Hindlimb muscle (tissue), 1 donor: ENCODE results near the gene DLL4. TPM values are rescaled to one million over a fixed set of nuclear protein-coding genes. Genes with fewer than 3 reads are reported as not detected.
A peak's percentile ranks its signal among the peaks of the same experiment; 100 is the strongest.
"Not testable (repeated sequence)": the region's sequence is repeated elsewhere in the genome, so short reads cannot be mapped to it uniquely, and the experiment has no call there.

Experiments
- DNase-seq: peaks from one replicate; pipeline ENCODE4 v3.0.0-alpha.2; 2013
- polyA plus RNA-seq: library from polyadenylated mRNA; unstranded; fragments of 120-200 nt; gene quantifications from one replicate; pipeline ENCODE4 v1.2.1, GENCODE V29; 2013; ENCODE audit not compliant: insufficient read length

Gene DLL4
- polyA plus RNA-seq, 1 donor, result 16.7 TPM

- DNase-seq, result no peak
Measured at GRCh38 chr15:40960925-40961324, 31.8 kb downstream of the DLL4 start.

GRCh38 chr15:40961740-40962139 lies 32.6 kb downstream of the DLL4 start:
- not testable (repeated sequence) for DNase-seq

GRCh38 chr15:40962317-40962716 lies 33.2 kb downstream of the DLL4 start:
- DNase-seq, result not testable (repeated sequence)

GRCh38 chr15:40963201-40963600 lies 34.1 kb downstream of the DLL4 start:
- DNase-seq, result no peak

- DNase-seq, result no peak
Measured at GRCh38 chr15:40964006-40964405, 34.9 kb downstream of the DLL4 start.

GRCh38 chr15:40964634-40965033 lies 35.5 kb downstream of the DLL4 start:
- no peak for DNase-seq

GRCh38 chr15:40968290-40969085 lies 39.3 kb downstream of the DLL4 start:
- DNase-seq, result no peak

- DNase-seq, result no peak
Measured at GRCh38 chr15:40969363-40969762, 40.2 kb downstream of the DLL4 start.

GRCh38 chr15:40974879-40975278 lies 45.7 kb downstream of the DLL4 start:
- no peak for DNase-seq

GRCh38 chr15:40976819-40977218 lies 47.7 kb downstream of the DLL4 start:
- no peak for DNase-seq

- no peak for DNase-seq
Measured at GRCh38 chr15:40978141-40978540, 49.0 kb downstream of the DLL4 start.

- DNase-seq, result no peak
Measured at GRCh38 chr15:40978562-40978961, 49.4 kb downstream of the DLL4 start.

GRCh38 chr15:40981186-40981585 lies 52.0 kb downstream of the DLL4 start:
- no peak for DNase-seq

- no peak for DNase-seq
Measured at GRCh38 chr15:40982855-40983254, 53.7 kb downstream of the DLL4 start.

- no peak for DNase-seq
Measured at GRCh38 chr15:40984406-40984805, 55.3 kb downstream of the DLL4 start.

- no peak for DNase-seq
Measured at GRCh38 chr15:40984964-40985363, 55.8 kb downstream of the DLL4 start.

- peak; percentile 22 for DNase-seq
Measured at GRCh38 chr15:40985541-40986330, 56.6 kb downstream of the DLL4 start.

- no peak for DNase-seq
Measured at GRCh38 chr15:40986820-40987219, 57.7 kb downstream of the DLL4 start.

GRCh38 chr15:40988156-40988555 lies 59.0 kb downstream of the DLL4 start:
- DNase-seq, result no peak
